Astrocyte (in vitro differentiated cells and primary cell): ENCODE measurements around the gene FGF1. TPM values are rescaled to one million over a fixed set of nuclear protein-coding genes. Genes with fewer than 3 reads are reported as not detected.

ENCODE experiments used
- DNase-seq: peaks from one replicate; pipeline ENCODE4 v3.0.0-alpha.2; 2010; ENCODE audit warnings: low read depth
- FAIRE-seq: peaks from 2 replicates; lab custom pipeline; 2011; peaks lifted over from hg19 to GRCh38; lab: Jason Lieb, UNC
- H2AFZ ChIP-seq: 2 replicates; pipeline ENCODE4 v1.6.0; 2012; ENCODE audit warnings: low read depth, low read length, inconsistent platforms
- H3K27ac ChIP-seq: 2 replicates; pipeline ENCODE4 v1.5.1; 2011; ENCODE audit warnings: low read depth, low read length, inconsistent platforms
- H3K27me3 ChIP-seq: 2 replicates; pipeline ENCODE4 v1.6.0; 2011; ENCODE audit warnings: low read length, inconsistent platforms; ENCODE audit not compliant: insufficient read depth
- H3K36me3 ChIP-seq: 2 replicates; pipeline ENCODE4 v1.5.1; 2011; ENCODE audit warnings: low read length, inconsistent platforms; ENCODE audit not compliant: insufficient read depth
- H3K4me1 ChIP-seq: 2 replicates; pipeline ENCODE4 v1.5.1; 2011; ENCODE audit warnings: low read length, inconsistent platforms; ENCODE audit not compliant: insufficient read depth
- H3K4me2 ChIP-seq: 2 replicates; pipeline ENCODE4 v1.6.0; 2012; ENCODE audit warnings: low read length, inconsistent platforms
- H3K4me3 ChIP-seq: 2 replicates; pipeline ENCODE4 v1.5.1; 2011; ENCODE audit warnings: low read depth, mild to moderate bottlenecking, low read length, inconsistent platforms; ENCODE audit not compliant: insufficient read depth
- H3K79me2 ChIP-seq: 2 replicates; pipeline ENCODE4 v1.6.0; 2012; ENCODE audit warnings: mild to moderate bottlenecking, low read length, inconsistent platforms; ENCODE audit not compliant: insufficient read depth
- H3K9ac ChIP-seq: 2 replicates; pipeline ENCODE4 v1.6.0; 2012; ENCODE audit warnings: mild to moderate bottlenecking, low read length, inconsistent platforms
- H3K9me3 ChIP-seq: 2 replicates; pipeline ENCODE4 v1.5.1; 2012; ENCODE audit warnings: low read depth, mild to moderate bottlenecking, low read length, inconsistent platforms; ENCODE audit not compliant: insufficient read depth
- H4K20me1 ChIP-seq: 2 replicates; pipeline ENCODE4 v1.6.0; 2012; ENCODE audit warnings: low read length, inconsistent platforms; ENCODE audit not compliant: insufficient read depth
- H3K27ac Mint-ChIP-seq: one replicate; pipeline ENCODE4 v1.8.0; 2021; ENCODE audit warnings: mild to moderate bottlenecking, mixed read lengths; ENCODE audit not compliant: unreplicated experiment
- H3K27me3 Mint-ChIP-seq: one replicate; pipeline ENCODE4 v1.8.0; 2021; ENCODE audit warnings: low read depth, mixed read lengths; ENCODE audit not compliant: unreplicated experiment
- H3K36me3 Mint-ChIP-seq: one replicate; pipeline ENCODE4 v1.8.0; 2021; ENCODE audit warnings: low read depth, mixed read lengths; ENCODE audit not compliant: unreplicated experiment
- H3K4me1 Mint-ChIP-seq: one replicate; pipeline ENCODE4 v1.8.0; 2021; ENCODE audit warnings: low read depth, mixed read lengths; ENCODE audit not compliant: unreplicated experiment
- H3K4me3 Mint-ChIP-seq: one replicate; pipeline ENCODE4 v1.8.0; 2021; ENCODE audit warnings: mild to moderate bottlenecking, moderate library complexity, mixed read lengths; ENCODE audit not compliant: unreplicated experiment
- H3K9me3 Mint-ChIP-seq: one replicate; pipeline ENCODE4 v1.8.0; 2021; ENCODE audit warnings: mild to moderate bottlenecking, mixed read lengths; ENCODE audit not compliant: unreplicated experiment
- EZH2 ChIP-seq: IDR thresholded peaks from 2 replicates; pipeline ENCODE4 v1.6.1; 2012; ENCODE audit warnings: mild to moderate bottlenecking, low read length, inconsistent platforms; ENCODE audit not compliant: insufficient read depth
- total RNA-seq: library from RNA; stranded (reverse); gene quantifications from 2 replicates; pipeline ENCODE4 v1.2.1, GENCODE V29; 2021
- TF ChIP-seq, protein P1 (sequence below): IDR thresholded peaks from 2 replicates; pipeline ENCODE4 v1.5.1; 2011; ENCODE audit warnings: low read depth, mild to moderate bottlenecking, inconsistent platforms, low read length, moderate library complexity; ENCODE audit not compliant: insufficient read depth

Gene FGF1
- total RNA-seq, 1 donor from 2014 or later = 70.9 TPM

DNA sequence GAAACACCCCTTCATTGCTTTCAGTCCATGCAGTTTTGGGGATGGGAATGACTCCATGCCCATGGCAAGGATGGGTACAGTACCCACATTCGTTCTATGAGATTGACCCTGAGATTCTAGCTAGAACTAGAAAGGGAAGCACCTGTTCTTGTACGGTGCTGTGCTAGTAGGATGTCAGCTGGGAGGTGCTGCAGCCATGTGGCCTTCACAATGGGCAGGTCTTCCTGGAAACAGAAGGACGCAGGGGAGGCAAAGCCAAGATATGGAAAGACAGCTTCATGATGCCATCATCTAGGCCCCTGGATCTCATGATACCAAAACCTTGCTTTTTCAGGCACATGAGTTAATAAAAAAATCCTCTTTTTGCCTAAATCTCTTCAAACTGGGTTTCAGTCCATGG, 10.5 kb upstream of the FGF1 start:
- Histone ChIP-seq H3K9ac (no peak overlapping the region), H3K27ac (no peak overlapping the region), H2AFZ (no peak overlapping the region), H3K36me3 (no peaks in the 10 kb centered on the region), H3K4me2 (no peak overlapping the region), H3K4me3 (no peak overlapping the region), H4K20me1 (no peaks in the 10 kb centered on the region), H3K27me3 (no peaks in the 10 kb centered on the region), H3K9me3 (no peaks in the 10 kb centered on the region), H3K4me1 (peaks cover 16% of the 10 kb centered on the region), H3K79me2 (no peaks in the 10 kb centered on the region)
- FAIRE-seq (no peak), DNase-seq (no peak)
- peaks cover 18% of the 10 kb centered on the region for H3K4me1 Mint-ChIP-seq
- no peaks in the 10 kb centered on the region for H3K9me3 Mint-ChIP-seq
- no peak overlapping the region for H3K4me3 Mint-ChIP-seq
- no peak overlapping the region for H3K27ac Mint-ChIP-seq
- TF ChIP-seq EZH2 = no peak
- TF ChIP-seq, protein P1, sequence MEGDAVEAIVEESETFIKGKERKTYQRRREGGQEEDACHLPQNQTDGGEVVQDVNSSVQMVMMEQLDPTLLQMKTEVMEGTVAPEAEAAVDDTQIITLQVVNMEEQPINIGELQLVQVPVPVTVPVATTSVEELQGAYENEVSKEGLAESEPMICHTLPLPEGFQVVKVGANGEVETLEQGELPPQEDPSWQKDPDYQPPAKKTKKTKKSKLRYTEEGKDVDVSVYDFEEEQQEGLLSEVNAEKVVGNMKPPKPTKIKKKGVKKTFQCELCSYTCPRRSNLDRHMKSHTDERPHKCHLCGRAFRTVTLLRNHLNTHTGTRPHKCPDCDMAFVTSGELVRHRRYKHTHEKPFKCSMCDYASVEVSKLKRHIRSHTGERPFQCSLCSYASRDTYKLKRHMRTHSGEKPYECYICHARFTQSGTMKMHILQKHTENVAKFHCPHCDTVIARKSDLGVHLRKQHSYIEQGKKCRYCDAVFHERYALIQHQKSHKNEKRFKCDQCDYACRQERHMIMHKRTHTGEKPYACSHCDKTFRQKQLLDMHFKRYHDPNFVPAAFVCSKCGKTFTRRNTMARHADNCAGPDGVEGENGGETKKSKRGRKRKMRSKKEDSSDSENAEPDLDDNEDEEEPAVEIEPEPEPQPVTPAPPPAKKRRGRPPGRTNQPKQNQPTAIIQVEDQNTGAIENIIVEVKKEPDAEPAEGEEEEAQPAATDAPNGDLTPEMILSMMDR = no peak
- no peaks in the 10 kb centered on the region for H3K36me3 Mint-ChIP-seq
- no peaks in the 10 kb centered on the region for H3K27me3 Mint-ChIP-seq

DNA sequence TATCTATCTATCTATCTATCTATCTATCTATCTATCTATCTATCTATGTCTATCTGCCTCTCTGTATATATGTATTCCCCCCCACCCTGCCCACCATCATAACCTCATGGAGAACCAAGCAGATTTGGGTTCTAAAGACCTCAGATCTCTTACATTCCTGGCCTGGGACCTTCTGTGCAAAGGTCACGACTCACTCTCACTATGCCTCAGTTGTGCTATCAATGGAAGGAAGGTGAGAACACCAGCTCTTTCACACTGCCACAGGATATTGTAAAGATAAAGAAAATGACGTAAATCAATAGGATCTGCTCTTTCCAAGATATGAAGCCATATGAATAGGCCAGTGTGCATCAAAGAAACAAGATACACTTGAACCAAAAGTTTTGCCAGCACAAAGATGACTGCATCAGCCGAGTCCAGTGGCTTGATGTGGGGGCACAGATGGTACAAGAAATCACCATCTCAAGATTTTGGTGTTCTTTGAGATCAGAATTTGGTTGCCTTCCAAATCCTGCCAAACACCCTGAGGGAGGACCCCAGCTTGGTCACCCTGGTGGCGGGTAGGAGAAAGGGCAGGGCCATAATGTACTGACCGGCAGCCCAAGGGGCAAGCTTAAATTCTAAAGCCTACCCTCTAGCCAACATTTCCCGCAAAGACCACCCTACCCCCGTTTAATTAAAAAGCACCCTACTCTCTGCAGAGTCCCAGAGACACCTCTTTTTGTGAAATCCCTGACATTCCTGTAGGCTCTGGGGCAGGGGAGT, 8.4 kb upstream of the FGF1 start:
- Histone ChIP-seq H3K9ac (no peak overlapping the region), H3K27ac (no peak overlapping the region), H3K4me3 (no peak overlapping the region), H3K4me1 (peaks cover 16% of the 10 kb centered on the region), H3K79me2 (no peaks in the 10 kb centered on the region), H3K36me3 (no peaks in the 10 kb centered on the region), H3K27me3 (no peaks in the 10 kb centered on the region), H3K4me2 (no peak overlapping the region), H3K9me3 (no peaks in the 10 kb centered on the region), H4K20me1 (no peaks in the 10 kb centered on the region), H2AFZ (no peak overlapping the region)
- no peaks in the 10 kb centered on the region for H3K9me3 Mint-ChIP-seq
- no peak for FAIRE-seq
- H3K36me3 Mint-ChIP-seq = no peaks in the 10 kb centered on the region
- no peak overlapping the region for H3K4me3 Mint-ChIP-seq
- DNase-seq = no peak
- TF ChIP-seq, protein P1 = no peak
- TF ChIP-seq EZH2 = no peak
- no peaks in the 10 kb centered on the region for H3K27me3 Mint-ChIP-seq
- H3K4me1 Mint-ChIP-seq = peaks cover 18% of the 10 kb centered on the region
- H3K27ac Mint-ChIP-seq = no peak overlapping the region

DNA sequence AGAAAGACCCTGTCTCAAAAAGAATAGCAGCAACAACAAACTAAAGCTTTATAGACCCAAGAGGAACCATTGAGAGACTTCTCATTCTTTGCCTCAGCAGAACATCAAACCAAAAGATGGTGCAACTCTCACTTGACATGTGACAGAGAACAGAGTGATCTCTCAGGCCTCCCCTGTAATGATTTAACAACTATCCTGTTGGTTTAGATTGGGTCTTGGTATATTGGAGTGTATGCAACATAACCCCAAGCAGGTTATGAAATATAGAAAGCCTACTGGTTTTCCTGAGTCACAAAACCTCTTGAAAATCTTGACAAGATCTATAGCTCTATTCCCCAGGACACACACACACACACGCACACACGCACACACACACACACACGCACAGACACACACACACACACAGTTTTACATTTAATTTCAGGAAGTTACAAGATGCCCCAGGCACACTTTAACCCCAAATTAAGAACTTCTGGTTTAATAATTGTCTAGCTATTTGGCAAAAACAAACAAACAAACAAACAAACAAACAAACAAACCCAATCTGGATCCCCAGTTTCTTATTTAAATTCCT, 6.5 kb upstream of the FGF1 start:
- TF ChIP-seq, protein P1 = no peak
- no peak for TF ChIP-seq EZH2
- no peak overlapping the region for H3K4me3 ChIP-seq
- Mint-ChIP-seq H3K27ac (no peak overlapping the region), H3K9me3 (no peaks in the 10 kb centered on the region), H3K27me3 (no peaks in the 10 kb centered on the region), H3K36me3 (no peaks in the 10 kb centered on the region), H3K4me1 (peaks cover 8% of the 10 kb centered on the region), H3K4me3 (no peak overlapping the region)
- H3K27me3 ChIP-seq = no peaks in the 10 kb centered on the region
- DNase-seq = no peak
- H2AFZ ChIP-seq = no peak overlapping the region
- no peak for FAIRE-seq
- H4K20me1 ChIP-seq = no peaks in the 10 kb centered on the region
- no peaks in the 10 kb centered on the region for H3K9me3 ChIP-seq
- H3K27ac ChIP-seq = no peak overlapping the region
- H3K36me3 ChIP-seq = no peaks in the 10 kb centered on the region
- no peaks in the 10 kb centered on the region for H3K79me2 ChIP-seq
- H3K9ac ChIP-seq = no peak overlapping the region
- no peak overlapping the region for H3K4me2 ChIP-seq
- H3K4me1 ChIP-seq = peaks cover under 1% of the 10 kb centered on the region
